H1 (cell line): ENCODE results near the gene SEMA4C. TPM values are rescaled to one million over a fixed set of nuclear protein-coding genes. Genes with fewer than 3 reads are reported as not detected.

ENCODE experiments used
- CTCF ChIA-PET: fragments of 300-600 bp; sonication (Branson Sonifier 250); formaldehyde crosslinking; loops from one replicate; lab custom pipeline; 2021; ENCODE audit not compliant: partially characterized antibody; lab: Charles Lee
- POLR2A ChIA-PET: fragments of 300-600 bp; sonication (Branson Sonifier 250); formaldehyde crosslinking; loops from one replicate; lab custom pipeline; 2021; ENCODE audit warnings: inconsistent platforms; ENCODE audit not compliant: partially characterized antibody; lab: Charles Lee
- DNase-seq, 2 experiments: peaks; one replicate each; pipeline versions ENCODE4 v3.0.0 to v3.0.0-alpha.2; 2010 to 2022; ENCODE audit warnings: low spot score in 2 of 2, low read depth in 1 of 2, mixed read lengths in 1 of 2
- FAIRE-seq: peaks from 2 replicates; lab custom pipeline; 2011; peaks lifted over from hg19 to GRCh38; lab: Jason Lieb, UNC
- H2AFZ ChIP-seq: 2 replicates; pipeline ENCODE4 v1.8.1; 2012; ENCODE audit warnings: low read length, inconsistent platforms
- H2AK5ac ChIP-seq: 2 replicates; pipeline ENCODE4 v1.6.1; 2013; ENCODE audit warnings: low read depth, low read length
- H2BK120ac ChIP-seq: replicated peaks from 2 replicates; pipeline ENCODE3; 2013; ENCODE audit warnings: low read depth, low read length, inconsistent platforms
- H2BK12ac ChIP-seq: 2 replicates; pipeline ENCODE4 v1.6.1; 2013; ENCODE audit warnings: low read depth, low read length
- H2BK15ac ChIP-seq: 2 replicates; pipeline ENCODE4 v1.6.1; 2013; ENCODE audit warnings: low read length
- H2BK20ac ChIP-seq: 2 replicates; pipeline ENCODE4 v1.6.1; 2013; ENCODE audit warnings: low read length
- H2BK5ac ChIP-seq: 2 replicates; pipeline ENCODE4 v1.6.1; 2013; ENCODE audit warnings: low read depth, low read length
- H3K14ac ChIP-seq: 2 replicates; pipeline ENCODE4 v1.6.1; 2013; ENCODE audit warnings: inconsistent platforms; ENCODE audit not compliant: insufficient read length
- H3K18ac ChIP-seq: 2 replicates; pipeline ENCODE4 v1.6.1; 2013; ENCODE audit warnings: low read length; ENCODE audit errors: extremely low read depth
- H3K23ac ChIP-seq: 2 replicates; pipeline ENCODE4 v1.6.1; 2013; ENCODE audit warnings: inconsistent platforms; ENCODE audit not compliant: insufficient read length
- H3K23me2 ChIP-seq: 2 replicates; pipeline ENCODE4 v1.6.1; 2013; ENCODE audit warnings: low read depth, low read length
- H3K27ac ChIP-seq: 2 replicates; pipeline ENCODE4 v1.6.1; 2011; ENCODE audit warnings: low read depth, low read length, inconsistent platforms
- H3K27me3 ChIP-seq, 4 experiments: replicated peaks in 1 of 4; 1 replicate in 1 of 4; 2 replicates in 3 of 4; pipeline versions ENCODE4 v1.6.1 to v1.8.1; 2011 to 2013; ENCODE audit warnings: low read length in 3 of 4, mild to moderate bottlenecking in 3 of 4, inconsistent platforms in 2 of 4, mixed read lengths in 2 of 4, moderate library complexity in 1 of 4; ENCODE audit not compliant: control insufficient read depth in 3 of 4, insufficient read depth in 3 of 4; ENCODE audit errors: extremely low read depth in 1 of 4
- H3K36me3 ChIP-seq, 4 experiments: 2 replicates each; pipeline versions ENCODE4 v1.6.1 to v1.8.1; 2011 to 2013; ENCODE audit warnings: mild to moderate bottlenecking in 4 of 4, low read length in 3 of 4, moderate library complexity in 2 of 4, control low read depth in 1 of 4, inconsistent platforms in 1 of 4; ENCODE audit not compliant: insufficient read depth in 4 of 4, control insufficient read depth in 2 of 4
- H3K4ac ChIP-seq: replicated peaks from 2 replicates; pipeline ENCODE3; 2013; ENCODE audit warnings: low read length, low read depth, mixed read lengths, inconsistent platforms; ENCODE audit not compliant: insufficient read length
- H3K4me1 ChIP-seq, 4 experiments: replicated peaks in 1 of 4; 1 replicate in 1 of 4; 2 replicates in 3 of 4; pipeline versions ENCODE4 v1.6.1 to v1.8.1; 2011 to 2013; ENCODE audit warnings: low read length in 3 of 4, inconsistent platforms in 2 of 4, mixed read lengths in 1 of 4; ENCODE audit not compliant: insufficient read depth in 4 of 4, control insufficient read depth in 3 of 4
- H3K4me2 ChIP-seq, 2 experiments: 2 replicates each; pipeline versions ENCODE4 v1.6.1 to v1.8.1; 2011 to 2013; ENCODE audit warnings: low read depth in 2 of 2, low read length in 2 of 2, control low read depth in 1 of 2, inconsistent platforms in 1 of 2, mild to moderate bottlenecking in 1 of 2; ENCODE audit not compliant: insufficient read depth in 1 of 2
- H3K4me3 ChIP-seq, 4 experiments: fragments of 200-600, 300-600 bp in 1 of 4; sonication (generic), shearing (Covaris generic), sonication (Bioruptor Twin) in 1 of 4; 2 replicates each; pipeline versions ENCODE4 v1.5.1 to v1.8.1; 2011 to 2016; ENCODE audit warnings: low read length in 4 of 4, low read depth in 3 of 4, control low read depth in 2 of 4, inconsistent platforms in 2 of 4, mild to moderate bottlenecking in 2 of 4, mixed read lengths in 1 of 4, moderate library complexity in 1 of 4; ENCODE audit not compliant: insufficient read depth in 2 of 4; ENCODE audit errors: extremely low read depth in 1 of 4
- H3K56ac ChIP-seq: replicated peaks from 2 replicates; pipeline ENCODE3; 2013; ENCODE audit warnings: low read depth, mild to moderate bottlenecking, mixed read lengths, low read length, inconsistent platforms; ENCODE audit not compliant: insufficient read length
- H3K79me1 ChIP-seq: 2 replicates; pipeline ENCODE4 v1.6.1; 2013; ENCODE audit warnings: low read depth, low read length, control low read depth
- H3K79me2 ChIP-seq, 2 experiments: 2 replicates each; pipeline versions ENCODE4 v1.6.1 to v1.8.1; 2012 to 2013; ENCODE audit warnings: low read length in 2 of 2, mild to moderate bottlenecking in 2 of 2, inconsistent platforms in 1 of 2; ENCODE audit not compliant: insufficient read depth in 2 of 2, control insufficient read depth in 1 of 2
- H3K9ac ChIP-seq, 4 experiments: replicated peaks in 1 of 4; 1 replicate in 1 of 4; 2 replicates in 3 of 4; pipeline versions ENCODE4 v1.6.1 to v1.8.1; 2011 to 2013; ENCODE audit warnings: low read depth in 3 of 4, low read length in 3 of 4, control low read depth in 2 of 4, mild to moderate bottlenecking in 2 of 4, moderate library complexity in 2 of 4, inconsistent platforms in 1 of 4; ENCODE audit errors: extremely low read depth in 1 of 4
- H3K9me3 ChIP-seq, 2 experiments: 2 replicates each; pipeline versions ENCODE4 v1.6.1 to v1.8.1; 2012 to 2013; ENCODE audit warnings: mild to moderate bottlenecking in 2 of 2, moderate library complexity in 2 of 2, control low read depth in 1 of 2, inconsistent platforms in 1 of 2, low read depth in 1 of 2, low read length in 1 of 2, mixed read lengths in 1 of 2; ENCODE audit not compliant: insufficient read depth in 2 of 2
- H4K20me1 ChIP-seq, 2 experiments: replicated peaks in 1 of 2; 2 replicates each; pipeline versions ENCODE3 to v1.8.1; 2011 to 2013; ENCODE audit warnings: inconsistent platforms in 2 of 2, low read length in 2 of 2, mild to moderate bottlenecking in 1 of 2; ENCODE audit not compliant: insufficient read depth in 2 of 2, control insufficient read depth in 1 of 2
- H4K5ac ChIP-seq: 2 replicates; pipeline ENCODE4 v1.6.1; 2013; ENCODE audit warnings: low read length, low read depth, mixed read lengths, inconsistent platforms; ENCODE audit not compliant: insufficient read length
- H4K8ac ChIP-seq: 2 replicates; pipeline ENCODE4 v1.8.0; 2013; ENCODE audit warnings: mild to moderate bottlenecking, moderate library complexity, low read length, inconsistent platforms; ENCODE audit not compliant: insufficient read depth; ENCODE audit errors: extremely low read depth
- H4K91ac ChIP-seq: replicated peaks from 2 replicates; pipeline ENCODE3; 2013; ENCODE audit warnings: low read length, mixed read lengths, inconsistent platforms; ENCODE audit not compliant: insufficient read length
- CTBP2 ChIP-seq: IDR thresholded peaks from 2 replicates; pipeline ENCODE4 v1.7.0; 2011; ENCODE audit warnings: borderline replicate concordance, mild to moderate bottlenecking, moderate library complexity, mixed read lengths, low read length; ENCODE audit not compliant: insufficient read depth, insufficient read length
- CTCF ChIP-seq, 3 experiments: IDR thresholded peaks; 1 replicate in 2 of 3; 2 replicates in 1 of 3; pipeline versions ENCODE4 v1.5.1 to v1.6.1; 2011; ENCODE audit warnings: low read length in 3 of 3, mild to moderate bottlenecking in 3 of 3, inconsistent platforms in 2 of 3, low read depth in 1 of 3, moderate library complexity in 1 of 3; ENCODE audit not compliant: insufficient read depth in 1 of 3; ENCODE audit errors: control extremely low read depth in 1 of 3
- EGR1 ChIP-seq: IDR thresholded peaks from 2 replicates; pipeline ENCODE4 v1.6.1; 2011; ENCODE audit warnings: low read depth, low read length, borderline replicate concordance
- FOSL1 ChIP-seq: IDR thresholded peaks from 2 replicates; pipeline ENCODE4 v1.6.1; 2011; ENCODE audit warnings: mild to moderate bottlenecking, low read depth, low read length, moderate library complexity; ENCODE audit not compliant: insufficient read depth
- KDM5A ChIP-seq: fragments of 200-600 bp; IDR thresholded peaks from 2 replicates; pipeline ENCODE4 v1.7.1; 2012; ENCODE audit warnings: mild to moderate bottlenecking, low read length, inconsistent platforms, mixed read lengths
- POLR2A ChIP-seq, 2 experiments: IDR thresholded peaks; 1 replicate in 1 of 2; 2 replicates in 1 of 2; pipeline ENCODE4 v1.6.1; 2011; ENCODE audit warnings: low read depth in 2 of 2, low read length in 2 of 2, mild to moderate bottlenecking in 2 of 2; ENCODE audit errors: control extremely low read depth in 1 of 2
- POLR2AphosphoS5 ChIP-seq: IDR thresholded peaks from 2 replicates; pipeline ENCODE4 v1.6.1; 2011; ENCODE audit warnings: low read depth, low read length
- RXRA ChIP-seq: IDR thresholded peaks from 2 replicates; pipeline ENCODE4 v1.6.1; 2011; ENCODE audit warnings: low read depth, mild to moderate bottlenecking, low read length, moderate library complexity; ENCODE audit not compliant: insufficient read depth
- WGBS, 2 experiments: shearing (Covaris generic) in 1 of 2; methylation state at CpG; one replicate each; pipeline versions ENCODE4 v1.1.6 to v1.1.7; 2013 to 2015; ENCODE audit warnings: low lambda C conversion rate in 2 of 2, mixed read lengths in 2 of 2, inconsistent platforms in 1 of 2, low coverage in 1 of 2, missing lambda C conversion rate in 1 of 2; ENCODE audit not compliant: insufficient replicate concordance in 2 of 2, insufficient coverage in 1 of 2, insufficient read length in 1 of 2; ENCODE audit errors: extremely low coverage in 1 of 2, missing lambda C conversion rate in 1 of 2; 5-methylcytosine and 5-hydroxymethylcytosine counted together
- polyA plus RNA-seq, 7 experiments: library from polyadenylated mRNA; depleted of rRNA in 3 of 7; stranded (reverse) in 5 of 7; unstranded in 2 of 7; fragments of >200 nt in 5 of 7; fragments of 200-250 nt in 2 of 7; gene quantifications; 1 replicate in 5 of 7; 2 replicates in 1 of 7; 4 replicates in 1 of 7; pipeline versions ENCODE4 v1.2.1 to v1.2.3, GENCODE V29; 2011 to 2013; ENCODE audit warnings: missing spikeins in 2 of 7, mixed read lengths in 2 of 7
- total RNA-seq: library from RNA; stranded (reverse); fragmentation: NEBNext Ultra II Directional; extraction: Animal tissue kit (Norgen Biotek cat#: 25700); gene quantifications from 2 replicates; pipeline ENCODE4 v1.2.1, GENCODE V29; 2021

Gene SEMA4C
- total and polyA plus RNA-seq, 2 of the 8 experiments (the other 6 are each of a cell fraction or from before 2014, with no cell fraction given), result 47.5 to 67.3 TPM

GRCh38 chr2:96839875-96840850 lies 29.7 kb downstream of the SEMA4C start:
- no peak overlapping the region; the same call in 1 of the 2 replicates for H2BK12ac ChIP-seq
- no peaks in the 10 kb centered on the region for H3K79me2 ChIP-seq
- H3K4me2 ChIP-seq, result no peak overlapping the region
- CTCF ChIA-PET, result interaction anchor here (0.9 to 4.9 kb wide), 5 partner anchors 17 to 107 kb away, joined by 3 to 22 read pairs (median 3); partner anchors contain the start of gene ANKRD39
- POLR2A ChIA-PET, result interaction anchor here (1.0 to 3.3 kb wide), 7 partner anchors 13 to 116 kb away, joined by 3 to 16 read pairs (median 3); partner anchors contain the start of gene ANKRD39
- H3K27ac ChIP-seq, result no peak overlapping the region
- H3K79me1 ChIP-seq, result peaks cover 4% of the 10 kb centered on the region; the same call in 1 of the 2 replicates
- no peak overlapping the region for H2BK20ac ChIP-seq
- H2AK5ac ChIP-seq, result no peak overlapping the region
- no peak overlapping the region for H2AFZ ChIP-seq
- H4K20me1 ChIP-seq, result peaks cover 3 to 5% of the 10 kb centered on the region in 2 experiments
- peaks cover 0 to 3% (median 0%) of the 10 kb centered on the region in 4 experiments; a peak in 1 of 7 replicates for H3K4me1 ChIP-seq
- no peak overlapping the region for H3K23ac ChIP-seq
- peak overlapping the region; percentile 14; the same call in 1 of the 2 replicates for H4K8ac ChIP-seq
- H3K4me3 ChIP-seq, result no peak overlapping the region
- no peaks in the 10 kb centered on the region for H3K23me2 ChIP-seq
- no peak overlapping the region for H3K14ac ChIP-seq
- no peak for DNase-seq
- no peak for FAIRE-seq
- H3K56ac ChIP-seq, result no peak overlapping the region
- H4K91ac ChIP-seq, result no peak overlapping the region
- no peak overlapping the region for H3K4ac ChIP-seq
- no peak overlapping the region for H2BK120ac ChIP-seq
- H3K9me3 ChIP-seq, result no peaks in the 10 kb centered on the region
- no peak overlapping the region for H3K9ac ChIP-seq
- H3K36me3 ChIP-seq, result peaks cover 0 to 6% (median 0%) of the 10 kb centered on the region in 4 experiments; a peak in 4 of 8 replicates
- no peak overlapping the region for H2BK15ac ChIP-seq
- H2BK5ac ChIP-seq, result peak overlapping the region; percentile 39; the same call in 1 of the 2 replicates
- no peak overlapping the region; the same call in 1 of the 2 replicates for H3K18ac ChIP-seq
- no peaks in the 10 kb centered on the region for H3K27me3 ChIP-seq
- WGBS, 2 experiments, result 92% methylated on average over 36 of the region's 37 CpGs; no CpG with 5 or more reads in 1 of the 2 experiments
- H4K5ac ChIP-seq, result no peak overlapping the region
- TF ChIP-seq CTBP2 (no peak), EGR1 (no peak), KDM5A (no peak), POLR2AphosphoS5 (no peak; the same call in 1 of the 2 replicates), RXRA (no peak), CTCF (IDR thresholded peaks at IDR 0.05; ENCODE audit: control extremely low read depth in 1 of 3, insufficient read depth in 1 of 3, low read depth in 1 of 3, low read length in 3 of 3) (no peak), FOSL1 (no peak), POLR2A (IDR thresholded peaks at IDR 0.05; ENCODE audit: control extremely low read depth in 1 of 2, low read depth in 2 of 2, low read length in 2 of 2) (no peak; a peak in 1 of 3 replicates)
